Right lobe of liver (tissue), 6 donors: ENCODE results near the gene SLC5A11. TPM values are rescaled to one million over a fixed set of nuclear protein-coding genes. Genes with fewer than 3 reads are reported as not detected.

Experiments used
- ATAC-seq, 4 donors: fragments of 200-7000 bp; cut with Tn5 transposase; one replicate each; pipeline ENCODE4 v1.9.1; 2020; ENCODE audit warnings: mild to moderate bottlenecking in 4 of 4, moderate library complexity in 4 of 4
- DNase-seq, 3 donors: peaks; one replicate each; pipeline ENCODE4 v3.0.0-alpha.2; 2020
- H3K27ac ChIP-seq, 3 donors: fragments of 200-600 bp; one replicate each; pipeline ENCODE4 v1.8.0; 2022
- H3K27me3 ChIP-seq, 2 donors: fragments of 200-600 bp; one replicate each; pipeline ENCODE4 v1.8.0; 2022
- H3K36me3 ChIP-seq, 4 donors: fragments of 200-600 bp; sonication (generic) in 1 of 4; one replicate each; pipeline versions ENCODE4 v1.5.1 to v1.8.0; 2017 to 2022; ENCODE audit warnings: control low read depth in 1 of 4
- H3K4me1 ChIP-seq, 4 donors: fragments of 200-600 bp; sonication (generic) in 1 of 4; one replicate each; pipeline versions ENCODE4 v1.5.1 to v1.8.0; 2017 to 2022; ENCODE audit warnings: control low read depth in 1 of 4
- H3K4me3 ChIP-seq, 3 donors: fragments of 200-600 bp; one replicate each; pipeline ENCODE4 v1.8.0; 2022
- H3K9me3 ChIP-seq, 4 donors: fragments of 200-600 bp; sonication (generic) in 1 of 4; one replicate each; pipeline versions ENCODE4 v1.5.1 to v1.8.0; 2017 to 2022; ENCODE audit warnings: control low read depth in 1 of 4
- POLR2A ChIP-seq: fragments of 450-650 bp; IDR thresholded peaks from one replicate; pipeline ENCODE4 v1.6.1; 2017; ENCODE audit warnings: antibody characterized with exemption, mild to moderate bottlenecking
- WGBS: methylation state at CpG from one replicate; pipeline ENCODE4 v1.1.6; 2018; ENCODE audit warnings: low coverage, low lambda C conversion rate; ENCODE audit not compliant: insufficient coverage; ENCODE audit errors: missing lambda C conversion rate; 5-methylcytosine and 5-hydroxymethylcytosine counted together
- intact Hi-C, 2 donors: fragments of 100-400 bp; cut with DNase I; formaldehyde crosslinking; loops; one replicate each; pipeline versions ENCODE4 v1.11.2 to v1.14.1; 2022
- total RNA-seq, 6 experiments: library from RNA; depleted of rRNA in 2 of 6; stranded (reverse); fragments of >200 nt in 2 of 6; fragmentation: NEBNext Ultra II Directional in 3 of 6; extraction: Animal tissue kit (Norgen Biotek cat#: 25700) in 3 of 6; gene quantifications; one replicate each; pipeline versions ENCODE4 v1.1.0 to v1.2.4, GENCODE V29; 2016 to 2023
- TF ChIP-seq, protein P1 (sequence below), 4 donors: fragments of 200-600 bp in 3 of 4; fragments of 450-650 bp in 1 of 4; IDR thresholded peaks; one replicate each; pipeline versions ENCODE4 v1.5.1 to v1.8.0; 2016 to 2022; ENCODE audit warnings: antibody characterized with exemption in 4 of 4, mild to moderate bottlenecking in 2 of 4
- donor health status: DM: no; HTN: yes; CAD: no.
- donor health status: DM: no; HTN: no; CAD: no.
- donor health status: DM: no; HTN: no; CAD: no.
- donor health status: DM: no; HTN: yes; CAD: no.
- donor health status: DM: no; HTN: yes; CAD: no.

SLC5A11 gene
- total RNA-seq, 6 experiments from 2014 or later = 0.43 to 1.6 (median 1.2) TPM

DNA sequence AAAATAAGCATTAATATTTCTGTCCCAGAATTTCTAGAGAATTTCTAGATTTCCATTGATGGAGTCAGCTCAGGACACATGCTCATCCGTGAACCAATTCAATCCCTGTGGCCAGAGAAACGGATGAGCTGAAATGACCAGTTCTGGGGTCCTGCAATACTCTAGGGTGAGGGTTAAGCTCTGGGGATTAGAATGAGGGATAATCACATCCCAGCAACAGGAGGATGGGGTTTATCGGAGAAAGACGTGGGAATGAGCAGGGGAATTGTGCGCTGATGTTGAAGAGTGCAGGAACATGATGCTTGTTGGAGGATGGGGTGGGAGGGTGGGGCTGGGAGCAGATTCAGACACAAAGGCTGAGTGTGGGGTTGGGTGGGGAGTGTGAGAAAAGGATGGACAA lies 64.1 kb downstream of the SLC5A11 start:
- Histone ChIP-seq H3K9me3 (no peaks in the 10 kb centered on the region), H3K27me3 (no peaks in the 10 kb centered on the region), H3K27ac (no peak overlapping the region), H3K4me1 (no peaks in the 10 kb centered on the region), H3K4me3 (no peak overlapping the region), H3K36me3 (no peaks in the 10 kb centered on the region)
- TF ChIP-seq, protein P1, sequence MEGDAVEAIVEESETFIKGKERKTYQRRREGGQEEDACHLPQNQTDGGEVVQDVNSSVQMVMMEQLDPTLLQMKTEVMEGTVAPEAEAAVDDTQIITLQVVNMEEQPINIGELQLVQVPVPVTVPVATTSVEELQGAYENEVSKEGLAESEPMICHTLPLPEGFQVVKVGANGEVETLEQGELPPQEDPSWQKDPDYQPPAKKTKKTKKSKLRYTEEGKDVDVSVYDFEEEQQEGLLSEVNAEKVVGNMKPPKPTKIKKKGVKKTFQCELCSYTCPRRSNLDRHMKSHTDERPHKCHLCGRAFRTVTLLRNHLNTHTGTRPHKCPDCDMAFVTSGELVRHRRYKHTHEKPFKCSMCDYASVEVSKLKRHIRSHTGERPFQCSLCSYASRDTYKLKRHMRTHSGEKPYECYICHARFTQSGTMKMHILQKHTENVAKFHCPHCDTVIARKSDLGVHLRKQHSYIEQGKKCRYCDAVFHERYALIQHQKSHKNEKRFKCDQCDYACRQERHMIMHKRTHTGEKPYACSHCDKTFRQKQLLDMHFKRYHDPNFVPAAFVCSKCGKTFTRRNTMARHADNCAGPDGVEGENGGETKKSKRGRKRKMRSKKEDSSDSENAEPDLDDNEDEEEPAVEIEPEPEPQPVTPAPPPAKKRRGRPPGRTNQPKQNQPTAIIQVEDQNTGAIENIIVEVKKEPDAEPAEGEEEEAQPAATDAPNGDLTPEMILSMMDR (IDR thresholded peaks at IDR 0.05) = no peak
- TF ChIP-seq POLR2A = no peak
- 76% methylated on average over 5 of the region's 5 CpGs for WGBS
- intact Hi-C loops = no loop called here
- DNase-seq = no peak
- ATAC-seq = no peak

DNA sequence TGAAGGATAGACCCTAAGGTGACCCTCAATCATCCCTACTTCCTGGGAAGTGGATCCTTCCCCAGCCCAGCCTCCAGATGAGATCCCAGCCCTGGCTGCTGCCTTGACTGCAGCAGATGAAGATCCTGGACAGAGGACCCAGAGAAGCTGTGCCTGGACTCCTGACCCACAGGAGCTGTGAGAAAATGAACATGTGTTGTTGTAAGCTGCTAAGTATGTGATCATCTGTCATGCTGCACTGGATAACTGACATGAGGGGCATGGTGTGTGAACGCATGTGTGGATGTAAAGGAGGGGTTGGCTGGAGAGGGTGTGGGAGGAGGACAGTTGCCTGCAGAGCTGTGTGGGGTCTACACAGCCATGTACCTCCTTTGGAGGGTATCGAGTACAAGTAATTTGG lies 69.3 kb downstream of the SLC5A11 start:
- ATAC-seq (no peak), DNase-seq (no peak)
- 83% methylated on average over 1 of the region's 2 CpGs for WGBS
- H3K4me3 ChIP-seq = no peak overlapping the region
- no peak for TF ChIP-seq POLR2A
- TF ChIP-seq, protein P1 (IDR thresholded peaks at IDR 0.05) = no peak
- no peaks in the 10 kb centered on the region for H3K9me3 ChIP-seq
- H3K4me1 ChIP-seq = no peaks in the 10 kb centered on the region
- no peaks in the 10 kb centered on the region for H3K27me3 ChIP-seq
- H3K36me3 ChIP-seq = peaks cover 0 to 8% (median 3%) of the 10 kb centered on the region in 4 donors
- no peak overlapping the region for H3K27ac ChIP-seq
- intact Hi-C loops = no loop called here

DNA sequence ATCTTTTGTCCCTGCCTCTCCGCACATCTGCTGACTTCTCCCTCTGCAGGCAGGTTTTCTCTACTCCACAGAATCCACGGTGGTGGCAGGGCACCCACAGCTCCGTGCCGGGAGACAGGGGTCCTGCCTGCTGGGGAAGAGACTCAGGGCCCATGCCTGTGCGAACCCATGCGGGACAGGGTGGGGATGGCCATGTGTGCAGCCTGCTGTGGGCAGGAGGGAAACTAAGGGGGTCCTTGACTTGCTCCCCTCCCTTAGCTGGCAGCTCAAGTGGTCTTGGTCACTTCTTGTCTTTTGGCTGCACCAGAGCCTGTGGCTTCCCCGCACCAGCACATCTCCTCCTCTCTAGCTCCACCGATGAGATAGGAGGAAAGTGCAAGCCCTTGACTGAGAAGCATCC lies 69.8 kb downstream of the SLC5A11 start:
- intact Hi-C loops = no loop called here
- Histone ChIP-seq H3K27me3 (no peaks in the 10 kb centered on the region), H3K27ac (no peak overlapping the region), H3K9me3 (no peaks in the 10 kb centered on the region), H3K4me3 (no peak overlapping the region), H3K4me1 (no peaks in the 10 kb centered on the region), H3K36me3 (peaks cover 0 to 11% (median 3%) of the 10 kb centered on the region in 4 donors)
- DNase-seq (no peak), ATAC-seq (peak in 2 of 4 donors; percentile 15 to 19)
- TF ChIP-seq POLR2A = no peak
- TF ChIP-seq, protein P1 (IDR thresholded peaks at IDR 0.05) = no peak
- 100% methylated on average over 4 of the region's 8 CpGs for WGBS

DNA sequence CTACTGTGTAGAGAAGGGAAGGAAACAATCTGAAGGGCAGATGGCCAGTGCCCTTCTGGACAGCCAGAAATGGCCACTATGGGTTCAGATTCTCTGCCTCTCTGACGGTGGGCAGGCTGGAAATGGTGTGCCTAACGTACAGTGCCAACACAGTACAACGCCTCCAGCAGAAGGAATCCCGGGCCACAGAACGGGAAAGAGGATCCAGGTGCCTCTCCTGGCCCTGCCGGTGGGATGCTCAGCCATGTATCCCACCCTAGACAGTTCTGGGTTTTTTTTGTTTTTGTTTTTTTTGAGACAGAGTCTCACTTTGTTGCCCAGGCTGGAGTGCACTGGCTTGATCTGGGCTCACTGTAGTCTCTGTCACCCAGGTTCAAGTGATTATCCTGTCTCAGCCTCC lies 71.5 kb downstream of the SLC5A11 start:
- intact Hi-C loops = no loop called here
- peaks cover 0 to 11% (median 8%) of the 10 kb centered on the region in 4 donors for H3K36me3 ChIP-seq
- ATAC-seq = no peak

More for the DNA sequence above, 71.5 kb downstream of the SLC5A11 start:
- H3K27me3 ChIP-seq = no peaks in the 10 kb centered on the region
- no CpG with 5 or more reads among the region's 6 CpGs for WGBS
- no peak overlapping the region for H3K4me3 ChIP-seq
- DNase-seq = no peak
- no peaks in the 10 kb centered on the region for H3K9me3 ChIP-seq
- H3K4me1 ChIP-seq = no peaks in the 10 kb centered on the region
- no peak for TF ChIP-seq POLR2A
- TF ChIP-seq, protein P1 (IDR thresholded peaks at IDR 0.05) = no peak
- H3K27ac ChIP-seq = no peak overlapping the region
